ENCODE results near the gene BTG2. TPM values are rescaled to one million over a fixed set of nuclear protein-coding genes. Genes with fewer than 3 reads are reported as not detected.
"Not testable (repeated sequence)": the region's sequence is repeated elsewhere in the genome, so short reads cannot be mapped to it uniquely, and the experiment has no call there.

BTG2 gene
- total RNA-seq, 1 donor from 2014 or later: 22.4 TPM

DNA sequence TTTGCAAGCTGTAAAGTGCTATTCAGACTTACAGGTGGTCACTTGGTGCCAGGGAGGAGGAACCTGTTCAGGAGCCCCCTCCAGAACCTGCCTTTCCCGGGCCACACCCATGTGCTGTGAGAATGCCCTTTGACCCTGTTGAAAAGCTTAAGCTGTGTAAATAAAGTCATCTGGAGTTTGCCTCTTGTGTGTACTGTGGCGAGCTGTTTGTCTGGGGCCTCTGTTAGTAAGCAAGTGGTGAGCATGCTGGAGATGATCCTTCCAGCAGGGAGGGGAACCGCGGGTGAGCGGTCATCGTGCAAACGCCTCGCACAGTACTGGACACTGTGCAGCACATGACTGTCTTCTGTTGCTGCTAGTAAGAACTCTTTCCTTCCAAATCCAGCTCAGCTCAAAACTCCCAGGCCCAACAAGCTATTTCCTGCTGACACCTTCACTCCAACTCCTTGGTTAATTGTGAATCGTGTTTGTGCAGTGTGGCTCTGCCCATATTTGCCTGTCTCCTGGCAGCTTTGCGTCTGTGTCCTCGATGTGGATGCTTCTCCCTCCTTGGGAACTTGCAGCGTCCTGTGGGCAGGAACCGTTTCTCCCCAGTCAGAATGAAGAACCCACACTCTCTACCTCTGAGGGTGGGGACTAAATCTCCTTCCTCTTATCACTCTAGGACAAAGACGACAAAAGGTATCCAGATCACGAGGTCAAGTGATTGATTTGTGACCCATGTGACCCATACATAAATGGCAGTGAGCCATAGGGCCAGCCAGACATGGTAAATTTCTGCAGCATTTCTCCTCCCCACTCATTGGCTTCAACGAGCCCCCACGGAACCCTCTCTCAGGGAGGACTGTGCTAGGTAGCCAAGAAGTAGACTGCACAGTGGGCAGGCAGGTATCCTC is 13.9 kb upstream of the BTG2 start:
- DNase-seq (ENCODE audit: low read depth in 2 of 2): no peak

DNA sequence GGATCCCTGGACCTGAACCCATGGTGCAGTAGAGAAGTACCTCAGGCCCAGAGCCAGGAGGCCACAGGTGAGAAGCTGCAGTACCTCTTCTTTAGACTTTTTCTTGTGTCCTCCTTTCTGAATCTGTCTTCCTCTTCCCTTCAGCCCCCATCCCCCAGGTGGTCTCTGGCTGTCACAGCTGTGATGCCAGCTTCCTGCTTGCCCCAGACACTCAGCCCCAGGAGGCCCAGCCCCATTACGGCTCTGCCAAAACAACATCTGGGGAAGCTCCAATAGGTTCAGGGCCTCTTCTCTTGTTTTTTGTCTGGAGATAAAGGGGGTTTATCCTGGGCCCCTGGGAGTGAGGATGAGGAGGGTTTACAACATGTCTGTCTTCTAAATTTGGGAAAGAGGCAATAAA is 9.5 kb upstream of the BTG2 start:
- DNase-seq (ENCODE audit: low read depth in 2 of 2): no peak

DNA sequence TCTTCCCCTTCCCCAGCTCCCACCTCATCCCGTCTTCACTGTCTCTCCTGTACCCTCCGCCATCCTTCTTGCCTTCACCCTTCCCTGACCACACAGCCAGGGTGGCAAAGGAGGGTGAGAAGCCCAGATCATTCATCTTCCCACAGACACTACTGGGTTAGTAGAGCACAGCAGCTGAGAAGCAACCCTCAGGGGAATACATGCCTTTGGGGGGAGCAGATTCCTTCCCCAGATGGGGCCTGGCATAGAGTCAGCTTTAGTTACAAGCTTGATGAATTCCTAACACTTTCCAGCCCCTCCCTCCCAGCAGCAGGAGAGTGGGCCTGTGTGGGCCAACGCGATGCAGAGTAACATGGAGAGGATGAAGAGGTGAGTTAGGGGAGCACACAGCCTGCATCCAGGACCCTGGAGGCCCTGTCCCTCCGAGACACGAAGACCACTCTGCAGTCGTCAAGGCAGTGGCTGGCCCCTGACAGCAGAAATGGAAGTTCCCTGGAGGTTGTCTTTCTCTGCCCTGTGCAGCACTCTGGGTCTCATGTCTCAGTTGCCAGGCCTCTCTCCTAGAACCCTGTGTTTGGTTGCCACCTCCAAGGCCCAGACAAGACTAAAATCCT is 8.8 kb upstream of the BTG2 start:
- DNase-seq (ENCODE audit: low read depth in 2 of 2): no peak

DNA sequence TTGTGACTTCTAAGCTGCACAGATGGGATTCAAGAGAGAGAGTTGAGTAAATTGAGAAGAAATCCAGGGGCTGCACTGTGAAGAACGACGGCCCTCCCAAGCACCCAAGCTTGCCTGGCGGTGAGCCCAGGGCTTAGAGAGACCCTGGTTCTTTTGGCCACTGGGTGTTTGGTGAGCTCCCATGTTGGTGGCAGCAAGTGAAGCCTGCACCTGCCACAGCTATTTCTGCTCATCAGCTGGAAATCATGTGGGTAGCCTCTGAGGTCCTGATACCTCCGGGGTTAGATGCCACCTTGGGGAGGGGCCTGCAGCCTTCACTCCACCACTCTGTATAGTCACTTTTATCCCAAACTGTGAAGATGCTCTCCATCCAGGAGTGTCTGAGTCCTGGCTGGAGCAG is 6.2 kb upstream of the BTG2 start:
- DNase-seq (ENCODE audit: low read depth in 2 of 2): no peak

DNA sequence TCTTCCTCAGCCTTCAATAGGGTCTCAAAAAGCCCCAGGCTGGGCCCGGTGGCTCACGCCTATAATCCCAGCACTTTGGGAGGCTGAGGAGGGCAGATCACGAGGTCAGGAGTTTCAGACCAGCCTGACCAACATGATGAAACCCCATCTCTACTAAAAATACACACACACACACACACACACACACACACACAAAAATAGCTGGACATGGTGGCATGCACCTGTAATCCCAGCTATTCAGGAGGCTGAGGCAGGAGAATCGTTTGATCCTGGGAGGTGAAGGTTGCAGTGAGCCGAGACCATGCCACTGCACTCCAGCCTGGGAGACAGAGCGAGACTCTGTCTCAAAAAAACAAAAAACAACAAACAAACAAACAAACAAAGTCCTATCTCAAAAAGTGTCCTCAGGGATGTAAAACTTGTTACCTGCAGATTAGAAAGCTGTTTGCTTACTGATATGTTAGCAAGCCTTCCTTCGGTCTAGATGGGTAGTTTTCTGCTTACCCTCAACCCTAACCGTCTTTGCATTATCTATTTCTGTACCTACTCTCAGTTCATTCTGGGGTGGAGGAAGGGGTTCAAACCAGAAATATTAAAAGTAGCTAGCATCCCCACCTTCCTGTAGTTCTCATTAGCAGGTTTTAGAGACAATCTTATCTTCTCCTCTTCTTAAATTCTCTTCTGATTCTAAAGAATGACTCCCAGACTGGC is 5.4 kb upstream of the BTG2 start:
- not testable (repeated sequence) for DNase-seq (ENCODE audit: low read depth in 2 of 2)

DNA sequence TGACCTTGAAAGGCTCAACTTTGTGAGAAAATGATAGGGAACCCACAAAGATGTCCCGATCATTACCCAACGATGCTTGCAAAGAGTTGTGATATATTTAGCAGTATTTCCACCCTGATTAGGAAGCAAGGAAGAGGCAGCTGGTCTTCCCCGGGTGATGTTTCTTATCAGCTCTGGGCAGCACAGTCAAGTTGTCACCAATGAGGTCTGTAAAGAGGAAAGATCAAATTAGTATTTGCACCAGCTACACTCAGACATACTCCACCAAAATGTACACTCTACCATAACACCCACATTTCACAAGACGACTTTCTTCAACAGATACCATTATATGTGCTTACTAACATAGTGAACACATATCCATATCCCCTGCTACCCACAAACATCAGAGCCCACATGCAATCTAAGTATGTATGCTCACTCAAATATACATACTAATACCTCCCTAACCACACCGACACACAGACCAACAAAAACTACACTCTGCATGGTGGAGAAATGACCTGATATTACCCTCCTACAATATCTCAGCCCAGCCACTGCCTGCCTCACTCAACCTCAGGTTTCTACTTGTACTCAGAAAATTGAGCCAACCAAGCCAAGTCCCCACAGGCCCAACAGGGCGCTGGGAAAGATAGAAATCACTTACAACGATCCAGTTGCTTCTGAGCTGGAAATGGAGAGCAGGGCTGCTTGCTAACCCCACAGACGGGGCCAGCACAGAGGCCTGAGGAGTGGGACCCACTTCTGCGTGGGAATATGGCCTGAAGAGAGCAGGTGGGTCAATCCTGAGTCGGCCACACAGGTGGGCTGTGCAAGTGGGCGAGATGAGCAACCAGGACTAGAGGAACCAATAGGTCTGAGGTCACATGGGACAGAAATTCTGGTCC is 4.6 kb upstream of the BTG2 start:
- DNase-seq (ENCODE audit: low read depth in 2 of 2): no peak

DNA sequence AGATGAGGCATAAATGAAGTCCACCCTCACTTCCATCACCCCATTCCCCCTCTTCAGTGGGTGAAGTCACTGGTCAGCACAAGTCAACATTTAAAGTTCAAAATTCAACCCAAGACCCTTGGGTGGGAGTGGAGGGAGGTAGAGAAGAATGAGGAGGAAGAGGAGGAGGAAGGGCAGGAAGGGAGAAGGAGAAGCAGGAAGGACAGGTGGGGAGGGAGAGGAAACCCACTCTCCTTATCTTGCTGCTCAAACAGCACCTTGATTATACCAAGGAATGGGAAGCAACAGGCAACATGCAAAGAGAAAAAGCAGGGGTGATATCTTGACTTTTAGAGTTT is 4.0 kb upstream of the BTG2 start:
- no peak for DNase-seq (ENCODE audit: low read depth in 2 of 2)

DNA sequence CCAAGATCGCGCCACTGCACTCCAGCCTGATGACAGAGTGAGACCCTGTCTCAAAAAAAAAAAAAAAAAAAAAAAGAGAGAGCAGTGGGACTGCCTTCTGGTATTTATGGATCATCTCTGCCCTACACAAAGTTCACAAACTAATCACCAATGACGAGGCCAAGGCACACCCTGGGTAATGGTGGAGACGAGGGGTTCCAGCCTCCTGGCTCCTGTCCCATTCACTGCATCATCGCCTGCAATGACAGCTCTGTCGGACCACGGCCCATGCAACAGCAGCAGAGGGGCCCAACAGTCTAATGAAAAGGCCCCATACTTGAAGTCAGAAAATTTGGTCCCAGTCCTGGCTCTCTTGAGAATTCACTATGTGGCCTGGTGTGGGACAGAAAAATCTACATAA is 2.9 kb upstream of the BTG2 start:
- no peak for DNase-seq (ENCODE audit: low read depth in 2 of 2)

DNA sequence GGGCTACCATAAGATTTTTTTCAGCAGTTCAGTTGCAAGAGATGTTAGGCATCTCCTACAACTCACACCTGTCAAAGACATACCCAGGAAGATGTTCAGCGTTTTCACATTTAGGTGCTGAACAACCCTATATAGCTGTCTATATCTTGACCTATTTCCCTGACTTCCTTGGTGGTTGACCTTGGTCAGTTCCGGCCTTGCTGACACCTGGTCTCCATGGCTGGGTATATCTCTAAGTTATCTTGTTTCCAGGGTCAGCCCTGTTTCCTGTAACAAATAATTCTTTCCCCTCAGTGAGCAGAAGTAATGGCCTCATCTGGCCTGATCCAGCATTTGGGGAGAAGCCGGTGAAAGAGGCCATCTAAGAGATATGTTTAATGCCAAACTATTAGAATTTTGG is 2.4 kb upstream of the BTG2 start:
- DNase-seq (ENCODE audit: low read depth in 2 of 2): no peak

DNA sequence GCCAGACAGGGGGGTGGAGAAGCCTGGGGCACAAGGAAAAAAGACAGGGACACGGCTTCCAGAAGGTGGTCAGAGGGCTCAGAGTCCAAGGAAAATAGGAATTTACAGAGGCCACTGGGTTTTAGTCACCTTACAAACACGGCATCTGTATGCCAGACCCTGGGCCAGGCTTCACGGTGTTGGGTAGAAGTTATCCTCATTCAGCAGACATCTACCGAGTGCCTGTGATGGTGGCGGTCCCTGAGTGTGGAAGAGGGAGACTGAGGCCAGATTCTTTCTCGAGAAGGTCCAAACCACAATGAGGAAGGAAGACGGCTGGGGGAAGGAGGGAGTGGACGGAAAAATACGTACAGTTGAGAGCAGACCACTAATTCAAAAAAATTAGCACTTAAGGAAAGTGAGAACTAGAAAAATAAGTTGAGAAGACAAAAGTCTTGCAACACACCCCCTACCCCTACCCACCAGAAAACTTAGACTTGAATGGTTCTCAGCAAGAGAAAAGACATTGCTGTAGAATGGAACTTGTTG is 864 bp upstream of the BTG2 start:
- DNase-seq (ENCODE audit: low read depth in 2 of 2): no peak

DNA sequence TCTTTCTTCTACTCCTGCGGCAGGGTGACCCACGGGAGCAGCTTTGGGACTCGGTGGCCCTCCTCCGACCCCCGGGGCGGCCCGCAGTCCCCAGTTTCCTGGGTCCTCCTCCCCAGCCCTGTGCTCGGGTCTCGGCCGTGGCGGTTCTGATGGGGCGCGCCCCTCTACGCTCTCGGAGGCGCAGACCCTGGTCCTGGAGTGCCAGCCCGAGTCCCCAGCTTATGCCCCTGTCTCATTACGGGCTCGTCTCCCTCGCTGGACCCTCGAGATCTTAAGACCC is 430 bp downstream of the BTG2 start:
- peak; percentile 12 to 16 for DNase-seq (ENCODE audit: low read depth in 2 of 2)

DNA sequence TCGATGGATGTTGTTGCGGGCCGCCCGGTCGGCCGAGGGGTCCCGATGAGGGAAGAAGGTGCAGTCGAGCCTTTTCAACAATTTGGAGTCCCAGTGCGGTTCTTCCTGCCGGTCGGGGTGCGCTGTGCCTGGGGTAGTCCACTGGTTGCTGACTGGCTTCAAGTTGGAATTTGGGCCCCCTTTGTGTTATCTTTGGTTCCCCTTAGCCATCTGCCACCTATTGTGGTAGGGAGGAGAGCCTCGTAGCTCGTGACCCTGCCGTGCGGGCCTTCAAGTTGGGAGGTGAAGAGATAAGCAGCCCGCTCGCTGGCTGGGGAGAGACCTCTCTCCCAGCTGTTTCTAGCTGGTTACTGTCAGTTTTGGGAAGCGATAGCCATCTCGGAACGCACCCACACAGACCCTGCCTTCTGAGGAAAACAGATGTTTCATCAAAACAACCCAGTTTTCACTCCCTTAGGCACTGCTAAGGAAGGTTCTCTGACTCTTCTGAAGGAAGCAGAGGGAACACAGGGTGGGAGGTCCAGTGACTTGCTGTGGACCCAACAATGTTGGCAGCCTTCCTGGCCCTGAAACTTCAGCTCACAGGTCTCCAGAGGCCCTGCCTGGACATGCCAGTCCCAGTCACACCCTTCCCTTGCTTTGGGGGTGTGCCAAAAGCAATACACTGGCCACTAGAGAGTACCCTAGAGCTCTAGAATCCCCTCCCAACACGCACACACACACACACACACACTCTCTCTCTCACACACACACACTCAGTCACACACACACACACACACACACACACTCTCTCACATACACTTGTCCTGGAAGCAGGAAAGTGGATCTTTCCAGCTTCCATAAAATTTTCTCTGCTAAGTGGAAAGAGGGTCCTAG is 1.0 kb downstream of the BTG2 start:
- peak; percentile 82 to 84 for DNase-seq (ENCODE audit: low read depth in 2 of 2)

DNA sequence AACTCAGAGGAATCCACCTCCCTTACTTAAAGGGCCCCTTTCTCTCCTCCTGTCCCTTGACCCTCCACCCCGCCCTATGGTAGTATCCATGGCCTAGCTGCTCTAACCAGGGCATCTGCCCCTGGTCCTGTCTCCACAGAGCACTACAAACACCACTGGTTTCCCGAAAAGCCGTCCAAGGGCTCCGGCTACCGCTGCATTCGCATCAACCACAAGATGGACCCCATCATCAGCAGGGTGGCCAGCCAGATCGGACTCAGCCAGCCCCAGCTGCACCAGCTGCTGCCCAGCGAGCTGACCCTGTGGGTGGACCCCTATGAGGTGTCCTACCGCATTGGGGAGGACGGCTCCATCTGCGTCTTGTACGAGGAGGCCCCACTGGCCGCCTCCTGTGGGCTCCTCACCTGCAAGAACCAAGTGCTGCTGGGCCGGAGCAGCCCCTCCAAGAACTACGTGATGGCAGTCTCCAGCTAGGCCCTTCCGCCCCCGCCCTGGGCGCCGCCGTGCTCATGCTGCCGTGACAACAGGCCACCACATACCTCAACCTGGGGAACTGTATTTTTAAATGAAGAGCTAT is 1.7 kb downstream of the BTG2 start:
- peak; percentile 33 for DNase-seq (ENCODE audit: low read depth in 2 of 2)

DNA sequence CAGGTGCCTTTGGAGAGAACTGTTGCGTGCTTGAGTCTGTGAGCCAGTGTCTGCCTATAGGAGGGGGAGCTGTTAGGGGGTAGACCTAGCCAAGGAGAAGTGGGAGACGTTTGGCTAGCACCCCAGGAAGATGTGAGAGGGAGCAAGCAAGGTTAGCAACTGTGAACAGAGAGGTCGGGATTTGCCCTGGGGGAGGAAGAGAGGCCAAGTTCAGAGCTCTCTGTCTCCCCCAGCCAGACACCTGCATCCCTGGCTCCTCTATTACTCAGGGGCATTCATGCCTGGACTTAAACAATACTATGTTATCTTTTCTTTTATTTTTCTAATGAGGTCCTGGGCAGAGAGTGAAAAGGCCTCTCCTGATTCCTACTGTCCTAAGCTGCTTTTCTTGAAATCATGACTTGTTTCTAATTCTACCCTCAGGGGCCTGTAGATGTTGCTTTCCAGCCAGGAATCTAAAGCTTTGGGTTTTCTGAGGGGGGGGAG is 2.4 kb downstream of the BTG2 start:
- no peak for DNase-seq (ENCODE audit: low read depth in 2 of 2)

DNA sequence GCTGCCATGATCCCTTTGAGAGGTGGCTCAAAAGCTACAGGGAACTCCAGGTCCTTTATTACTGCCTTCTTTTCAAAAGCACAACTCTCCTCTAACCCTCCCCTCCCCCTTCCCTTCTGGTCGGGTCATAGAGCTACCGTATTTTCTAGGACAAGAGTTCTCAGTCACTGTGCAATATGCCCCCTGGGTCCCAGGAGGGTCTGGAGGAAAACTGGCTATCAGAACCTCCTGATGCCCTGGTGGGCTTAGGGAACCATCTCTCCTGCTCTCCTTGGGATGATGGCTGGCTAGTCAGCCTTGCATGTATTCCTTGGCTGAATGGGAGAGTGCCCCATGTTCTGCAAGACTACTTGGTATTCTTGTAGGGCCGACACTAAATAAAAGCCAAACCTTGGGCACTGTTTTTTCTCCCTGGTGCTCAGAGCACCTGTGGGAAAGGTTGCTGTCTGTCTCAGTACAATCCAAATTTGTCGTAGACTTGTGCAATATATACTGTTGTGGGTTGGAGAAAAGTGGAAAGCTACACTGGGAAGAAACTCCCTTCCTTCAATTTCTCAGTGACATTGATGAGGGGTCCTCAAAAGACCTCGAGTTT is 3.1 kb downstream of the BTG2 start:
- no peak for DNase-seq (ENCODE audit: low read depth in 2 of 2)

DNA sequence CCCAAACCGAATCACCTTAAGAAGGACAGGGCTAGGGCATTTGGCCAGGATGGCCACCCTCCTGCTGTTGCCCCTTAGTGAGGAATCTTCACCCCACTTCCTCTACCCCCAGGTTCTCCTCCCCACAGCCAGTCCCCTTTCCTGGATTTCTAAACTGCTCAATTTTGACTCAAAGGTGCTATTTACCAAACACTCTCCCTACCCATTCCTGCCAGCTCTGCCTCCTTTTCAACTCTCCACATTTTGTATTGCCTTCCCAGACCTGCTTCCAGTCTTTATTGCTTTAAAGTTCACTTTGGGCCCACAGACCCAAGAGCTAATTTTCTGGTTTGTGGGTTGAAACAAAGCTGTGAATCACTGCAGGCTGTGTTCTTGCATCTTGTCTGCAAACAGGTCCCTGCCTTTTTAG is 3.6 kb downstream of the BTG2 start:
- no peak for DNase-seq (ENCODE audit: low read depth in 2 of 2)

DNA sequence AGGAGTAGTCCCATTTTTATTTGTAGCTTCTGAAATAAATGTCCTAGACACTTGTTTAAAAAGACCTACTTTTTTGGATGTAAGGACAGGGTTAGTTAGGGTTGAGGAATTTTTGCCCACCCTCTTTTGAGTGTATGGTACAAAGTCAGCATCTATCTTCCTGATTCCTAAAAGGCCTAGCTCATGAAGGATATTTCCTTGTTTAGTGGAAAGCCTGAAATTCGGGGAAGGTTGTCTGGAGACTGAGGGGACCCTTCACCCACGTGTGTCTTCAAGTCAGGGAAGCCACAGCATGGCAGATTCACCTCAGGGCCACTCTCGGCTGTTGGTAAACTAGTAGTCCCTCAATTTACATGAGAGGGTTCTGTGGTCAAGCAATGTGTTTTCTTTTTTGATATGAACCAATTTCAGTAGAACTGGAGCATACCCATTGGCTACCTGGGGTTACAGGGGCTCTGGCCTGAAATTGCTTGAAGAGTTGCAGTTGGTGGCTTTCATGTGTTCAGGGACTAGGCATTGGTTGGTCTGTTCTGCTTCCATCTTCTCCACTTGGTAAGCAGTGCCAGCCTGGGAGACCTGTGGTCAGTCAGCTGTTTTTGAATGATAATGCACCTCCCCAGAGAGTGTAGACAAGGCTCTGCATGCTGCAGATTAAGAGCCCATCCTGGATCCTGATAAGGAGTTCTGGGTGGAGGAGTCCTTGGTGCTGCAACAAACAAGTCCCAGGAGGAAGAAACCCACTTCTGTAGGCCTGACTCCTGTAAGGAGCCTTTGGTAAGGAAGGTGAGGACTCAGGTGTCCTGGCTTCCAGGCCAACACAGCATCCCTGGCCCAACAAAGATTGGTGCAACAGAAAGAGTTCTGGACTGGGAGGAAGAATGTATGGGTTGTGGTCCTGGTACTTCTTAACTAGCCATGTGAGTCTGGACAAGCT is 6.3 kb downstream of the BTG2 start:
- no peak for DNase-seq (ENCODE audit: low read depth in 2 of 2)

DNA sequence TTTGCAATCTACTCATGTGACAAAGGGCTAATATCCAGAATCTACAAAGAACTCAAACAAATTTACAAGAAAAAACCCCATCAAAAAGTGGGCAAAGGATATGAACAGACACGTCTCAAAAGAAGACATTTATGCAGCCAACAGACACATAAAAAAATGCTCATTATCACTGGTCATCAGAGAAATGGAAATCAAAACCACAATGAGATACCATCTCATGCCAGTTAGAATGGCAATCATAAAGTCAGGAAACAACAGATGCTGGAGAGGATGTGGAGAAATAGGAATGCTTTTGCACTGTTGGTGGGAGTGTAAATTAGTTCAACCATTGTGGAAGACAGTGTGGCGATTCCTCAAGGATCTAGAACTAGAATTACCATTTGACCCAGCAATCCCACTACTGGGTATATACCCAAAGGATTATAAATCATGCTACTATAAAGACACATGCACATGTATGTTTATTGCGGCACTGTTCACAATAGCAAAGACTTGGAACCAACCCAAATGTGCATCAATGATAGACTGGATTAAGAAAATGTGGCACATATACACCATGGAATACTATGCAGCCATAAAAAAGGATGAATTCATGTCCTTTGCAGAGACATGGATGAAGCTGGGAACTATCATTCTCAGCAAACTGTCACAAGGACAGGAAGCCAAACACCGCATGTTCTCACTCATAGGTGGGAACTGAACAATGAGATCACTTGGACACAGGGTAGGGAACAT is 8.9 kb downstream of the BTG2 start:
- not testable (repeated sequence) for DNase-seq (ENCODE audit: low read depth in 2 of 2)
